Muscle of back (tissue), 11 donors: Measurements from ENCODE around the gene DOHH. TPM values are rescaled to one million over a fixed set of nuclear protein-coding genes. Genes with fewer than 3 reads are reported as not detected.

Experiments
- DNase-seq, 3 donors: peaks; one replicate each; pipeline versions ENCODE4 v3.0.0 to v3.0.0-alpha.2; 2013
- polyA plus RNA-seq, 10 donors: library from polyadenylated mRNA; unstranded; fragments of 120-200 nt; gene quantifications; one replicate each; pipeline ENCODE4 v1.2.1, GENCODE V29; 2013; ENCODE audit not compliant: insufficient read length in 10 of 10

Gene DOHH
- polyA plus RNA-seq, 10 donors: 3.8 to 10.0 (median 5.7) TPM

DNA sequence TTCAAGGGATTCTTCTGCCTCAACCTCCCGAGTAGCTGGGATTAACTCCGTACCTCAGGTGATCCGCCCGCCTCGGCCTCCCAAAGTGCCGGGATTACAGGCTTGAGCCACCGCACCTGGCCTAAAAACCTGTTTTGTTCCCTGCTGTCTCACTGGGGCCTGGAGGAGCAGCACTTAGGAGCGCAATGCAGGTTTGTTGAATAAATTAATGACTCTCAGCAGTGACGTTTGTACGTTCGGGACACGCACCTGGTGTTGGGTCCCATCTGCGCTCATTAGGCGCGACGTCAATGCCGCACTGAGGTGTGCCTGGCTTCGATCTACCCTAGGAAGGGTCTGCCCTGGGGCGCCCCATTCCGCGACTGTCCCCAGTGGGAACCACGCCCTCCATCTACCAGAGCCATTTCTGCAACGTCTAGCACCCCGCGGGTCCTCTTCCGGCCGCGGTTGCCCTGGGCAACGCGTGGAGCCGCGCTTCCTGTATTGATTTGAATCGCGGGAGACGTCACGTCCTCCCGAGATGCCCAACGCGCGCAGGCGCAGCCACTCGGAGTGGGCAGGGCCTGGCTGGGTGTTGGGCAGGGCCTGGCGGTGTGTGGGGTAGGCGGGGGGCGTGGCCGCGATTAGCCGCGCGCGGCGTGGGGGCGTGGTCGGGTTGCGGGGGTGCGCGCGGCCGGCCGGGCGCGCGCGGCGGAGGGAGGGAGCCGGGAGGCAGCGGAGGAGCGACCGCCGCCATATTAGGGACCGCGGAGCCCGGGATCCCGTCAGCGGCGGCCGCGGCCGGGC is 5.3 kb upstream of the DOHH start, which contains the start of gene FZR1:
TSS of gene FZR1 (plus strand) at position 714 of the 786 bp plus-strand sequence. CDS start 16,679 bp downstream, outside the sequence.
- peak; percentile 99 for DNase-seq

DNA sequence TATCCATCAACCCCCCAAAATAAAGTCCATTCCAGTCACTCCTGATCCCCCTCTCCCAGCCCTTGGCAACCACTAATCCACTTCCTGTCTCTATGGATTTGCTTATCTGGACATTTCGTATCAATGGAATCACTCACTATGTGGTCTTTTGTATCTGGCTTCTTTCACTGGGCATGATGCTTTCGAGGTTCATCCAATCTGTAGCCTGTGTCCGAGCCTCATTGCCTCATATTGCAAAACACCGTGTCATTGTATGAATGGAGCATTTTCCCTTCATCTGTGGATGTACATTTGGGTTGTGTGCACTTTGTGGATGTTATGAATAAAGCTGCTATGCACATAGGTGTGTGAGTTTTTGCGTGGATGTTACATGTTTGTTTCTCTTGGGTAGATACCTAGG is 4.3 kb upstream of the DOHH start:
- no peak for DNase-seq

DNA sequence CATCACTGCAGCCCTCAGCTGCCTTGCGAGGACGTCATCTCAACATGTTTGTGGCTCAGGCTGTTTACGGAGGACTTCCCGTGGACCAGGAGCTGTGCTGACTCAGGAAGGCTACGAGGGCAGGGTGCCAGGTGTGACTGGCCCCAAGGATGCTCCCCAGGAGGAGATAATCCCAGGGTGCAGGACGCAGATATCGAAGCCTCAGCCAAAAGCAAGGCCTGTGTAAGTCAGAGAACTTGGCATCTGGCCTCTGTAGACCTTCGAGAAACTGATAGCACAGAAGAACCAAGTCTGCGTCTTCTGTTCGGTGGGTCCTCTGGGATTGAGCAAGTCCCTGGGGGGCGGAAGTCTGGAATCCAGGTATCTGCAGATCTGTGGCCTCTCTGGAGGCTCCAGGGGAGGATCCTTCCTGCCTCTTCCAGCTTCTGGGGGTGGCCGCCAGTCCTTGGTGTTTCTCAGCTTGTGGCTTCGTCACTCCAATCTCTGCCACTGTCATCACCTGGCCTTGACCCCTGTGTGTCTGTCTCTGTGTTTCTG is 2.6 kb upstream of the DOHH start:
- DNase-seq: no peak

DNA sequence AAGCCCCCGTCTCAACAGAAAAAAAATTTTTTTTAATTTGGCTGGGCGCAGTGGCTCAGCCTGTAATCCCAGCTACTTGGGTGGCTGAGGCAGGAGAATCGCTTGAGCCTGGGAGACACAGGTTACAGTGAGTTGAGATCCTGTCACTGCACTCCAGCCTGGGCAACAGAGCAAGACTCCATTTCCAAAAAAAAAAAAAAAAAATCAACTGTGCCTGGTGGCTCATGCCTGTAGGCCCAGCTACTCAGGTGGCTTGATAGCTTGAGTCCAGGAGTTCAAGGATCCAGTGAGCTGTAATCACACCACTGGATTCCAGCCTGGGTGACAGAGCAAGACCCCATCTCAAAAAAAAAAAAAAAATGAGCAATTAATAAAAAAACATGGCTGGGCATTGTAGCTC is 1.3 kb upstream of the DOHH start:
- no peak for DNase-seq

DNA sequence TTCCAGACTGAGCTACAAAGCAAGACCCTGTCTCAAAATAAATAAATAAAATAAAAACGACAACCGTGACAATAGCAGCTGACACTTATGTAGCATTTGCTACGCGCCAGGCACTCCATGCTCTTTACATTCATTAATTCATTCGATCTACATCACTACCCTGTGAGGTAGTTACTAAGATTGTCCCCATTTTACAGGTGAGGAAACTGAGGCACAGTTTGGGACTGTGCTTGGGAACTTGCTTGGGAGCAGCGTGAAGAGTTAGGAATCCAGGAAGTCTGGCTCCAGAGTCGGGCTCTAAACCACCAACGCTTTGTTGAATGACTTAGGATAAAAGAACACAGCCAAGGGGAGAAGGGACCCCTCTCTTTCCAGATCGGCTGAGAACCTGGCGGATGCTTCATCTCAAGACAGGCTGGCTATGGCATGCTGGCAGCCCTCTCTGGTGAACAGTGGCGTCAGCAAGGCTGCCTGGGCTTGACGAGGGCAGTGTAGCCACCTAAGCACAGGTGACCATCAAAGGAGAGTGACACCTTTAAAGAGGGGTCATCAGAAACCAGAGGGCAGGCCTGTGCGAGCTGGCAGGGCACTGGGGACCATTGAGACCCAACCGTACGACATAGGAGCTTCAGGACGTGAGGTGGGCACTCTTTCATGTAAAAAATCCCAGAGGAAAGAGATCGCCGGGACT is 591 bp downstream of the DOHH start:
- DNase-seq: no peak

DNA sequence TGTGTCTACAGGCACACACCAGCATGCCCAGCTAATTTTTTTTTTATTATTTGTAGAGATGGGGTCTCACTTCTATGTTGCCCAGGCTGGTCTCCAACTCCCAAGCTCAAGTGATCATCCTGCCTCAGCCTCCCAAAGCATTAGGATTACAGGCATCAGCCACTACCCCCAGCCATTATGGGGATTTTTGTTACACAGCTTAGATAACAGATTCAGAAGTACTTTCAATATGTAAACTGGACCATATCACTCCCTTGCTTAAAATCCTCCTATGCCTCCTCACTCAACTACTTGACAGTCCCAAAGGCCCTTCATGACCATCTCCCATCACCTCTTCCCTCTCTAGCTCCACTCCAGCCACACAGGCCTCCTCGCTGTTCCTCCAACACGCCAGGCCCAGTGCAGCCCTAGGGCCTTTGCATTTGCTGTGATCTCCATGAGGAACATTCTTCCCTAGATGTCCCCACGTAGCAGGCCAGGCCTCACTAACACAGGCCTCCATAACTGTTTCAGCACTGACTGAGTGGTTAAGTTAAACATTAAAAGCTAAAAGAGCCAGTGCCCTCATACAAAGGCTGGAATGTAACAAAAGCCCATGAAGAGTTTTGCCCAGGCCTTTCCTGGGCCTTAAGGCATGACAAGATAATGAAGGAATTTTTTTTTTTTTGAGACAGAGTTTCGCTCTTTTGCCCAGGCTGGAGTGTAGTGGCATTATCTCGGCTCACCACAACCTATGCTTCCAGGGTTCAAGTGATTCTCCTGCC is 2.5 kb downstream of the DOHH start:
- no peak for DNase-seq

DNA sequence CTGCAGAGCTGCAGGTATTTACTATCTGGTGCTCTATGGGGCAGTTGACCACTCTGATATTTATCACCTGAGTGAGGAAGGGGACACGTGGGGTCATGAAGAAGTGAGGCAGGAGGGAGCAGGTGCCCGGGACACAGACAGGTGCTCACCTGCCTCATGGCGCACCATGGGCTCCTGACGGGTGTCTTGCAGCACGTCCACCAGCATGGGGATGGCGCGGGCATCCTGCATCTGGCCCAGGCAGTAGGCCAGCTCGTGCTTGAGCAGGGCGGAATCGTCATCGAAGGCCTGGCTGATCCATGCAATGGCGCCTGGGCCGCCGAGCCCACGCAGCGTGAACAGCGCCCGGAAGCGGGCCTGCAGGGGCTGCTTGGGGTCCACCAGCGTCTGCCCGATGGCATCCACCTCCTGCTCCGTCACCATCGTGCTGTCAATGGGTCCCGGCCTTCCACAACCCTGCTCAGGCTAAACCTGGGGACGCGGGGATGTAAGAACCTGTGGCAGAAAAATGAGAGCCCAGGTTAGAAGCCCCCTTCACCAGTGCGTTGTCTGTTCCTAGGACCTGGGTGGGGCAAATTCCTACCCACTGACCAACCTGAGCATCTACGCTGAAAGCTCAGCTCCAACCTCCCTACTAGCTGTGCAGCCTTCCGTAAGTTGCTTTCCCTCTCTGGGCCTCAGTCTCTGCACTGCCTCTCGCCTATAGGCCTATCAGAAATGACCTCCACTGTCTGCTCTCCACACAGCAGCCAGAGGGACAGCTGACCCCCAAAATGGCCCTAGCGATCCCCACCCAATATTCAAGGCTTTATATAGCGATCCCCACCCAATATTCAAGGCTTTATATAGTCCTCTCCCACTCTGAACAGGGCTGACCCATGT is 3.8 kb downstream of the DOHH start:
- no peak for DNase-seq

DNA sequence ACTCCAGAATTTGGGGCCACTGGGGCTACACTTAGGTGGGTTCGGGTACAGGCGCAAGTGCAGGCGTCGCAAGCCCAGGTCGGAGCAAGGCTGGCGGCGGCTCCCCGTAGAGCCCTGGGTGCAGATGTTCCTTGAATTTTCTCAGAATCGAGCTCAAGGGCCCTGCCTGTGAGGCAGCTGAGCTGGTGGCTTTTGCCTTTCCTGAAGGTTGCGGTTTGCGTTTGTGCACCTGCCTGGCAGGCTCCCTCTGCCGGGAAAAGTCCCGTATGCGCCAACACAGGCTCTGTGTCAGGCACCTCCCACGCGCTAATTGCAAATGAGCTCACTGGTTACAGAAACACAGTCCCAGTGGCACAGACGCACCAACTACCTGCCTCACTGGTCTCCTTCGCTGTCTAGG is 5.9 kb downstream of the DOHH start:
- no peak for DNase-seq

DNA sequence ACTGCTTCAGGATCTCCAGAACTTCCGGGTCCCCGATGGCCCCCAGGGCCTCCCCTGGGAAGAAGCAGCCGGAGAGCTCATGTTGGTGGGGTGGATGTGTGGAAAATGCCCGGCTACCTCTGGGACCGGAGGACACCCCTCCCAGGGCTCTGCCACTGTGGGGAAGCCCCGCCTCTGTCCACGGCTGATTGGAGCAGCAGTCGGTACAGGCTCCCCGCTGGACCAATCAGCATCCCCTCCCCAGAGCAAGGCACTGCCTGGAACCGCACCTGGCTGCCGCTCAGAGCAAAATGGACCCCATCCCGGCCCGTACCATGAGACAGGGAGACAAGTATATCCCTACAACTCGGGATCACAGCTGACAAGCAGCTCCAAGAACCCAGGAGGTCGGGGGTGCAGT is 6.4 kb downstream of the DOHH start:
- DNase-seq: no peak

DNA sequence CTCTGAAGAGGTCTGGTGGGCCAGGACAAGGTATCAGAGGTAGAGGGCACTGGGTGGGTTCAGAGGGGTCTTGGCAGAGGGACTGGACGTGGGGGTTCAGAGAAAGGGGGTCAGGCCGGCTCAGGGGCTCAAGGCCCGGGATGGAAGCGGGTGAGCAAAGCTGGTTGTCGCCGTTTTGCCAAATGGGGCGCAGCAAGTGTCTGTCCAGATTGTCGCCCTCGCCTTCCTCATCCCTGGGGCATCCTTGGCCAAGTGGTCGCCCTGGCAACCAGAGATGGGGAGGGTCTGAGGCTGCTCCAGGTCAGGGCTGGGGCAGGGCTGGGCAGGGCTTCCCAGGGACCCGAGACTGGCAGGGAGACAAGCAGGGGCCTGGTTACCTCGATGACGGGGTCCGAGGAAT is 6.8 kb downstream of the DOHH start:
- no peak for DNase-seq

DNA sequence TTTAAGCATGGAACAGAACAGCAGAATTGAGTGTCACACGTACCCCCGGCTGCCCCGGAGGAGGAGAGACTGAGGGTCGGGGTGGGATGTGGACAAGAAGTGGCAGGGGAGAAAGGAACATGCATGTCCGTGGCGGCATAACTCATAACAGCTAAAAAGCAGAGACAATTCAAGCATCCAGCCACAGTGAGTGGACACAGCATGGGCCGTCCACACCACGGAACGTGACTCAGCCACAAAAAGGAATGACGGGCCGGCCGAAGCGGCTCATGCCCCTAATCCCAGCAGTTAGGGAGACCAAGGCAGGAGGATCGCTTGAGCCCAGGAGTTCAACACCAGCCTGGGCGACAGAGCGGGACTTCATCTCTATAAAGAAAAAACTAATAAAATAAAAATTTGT is 7.6 kb downstream of the DOHH start:
- DNase-seq: no peak

DNA sequence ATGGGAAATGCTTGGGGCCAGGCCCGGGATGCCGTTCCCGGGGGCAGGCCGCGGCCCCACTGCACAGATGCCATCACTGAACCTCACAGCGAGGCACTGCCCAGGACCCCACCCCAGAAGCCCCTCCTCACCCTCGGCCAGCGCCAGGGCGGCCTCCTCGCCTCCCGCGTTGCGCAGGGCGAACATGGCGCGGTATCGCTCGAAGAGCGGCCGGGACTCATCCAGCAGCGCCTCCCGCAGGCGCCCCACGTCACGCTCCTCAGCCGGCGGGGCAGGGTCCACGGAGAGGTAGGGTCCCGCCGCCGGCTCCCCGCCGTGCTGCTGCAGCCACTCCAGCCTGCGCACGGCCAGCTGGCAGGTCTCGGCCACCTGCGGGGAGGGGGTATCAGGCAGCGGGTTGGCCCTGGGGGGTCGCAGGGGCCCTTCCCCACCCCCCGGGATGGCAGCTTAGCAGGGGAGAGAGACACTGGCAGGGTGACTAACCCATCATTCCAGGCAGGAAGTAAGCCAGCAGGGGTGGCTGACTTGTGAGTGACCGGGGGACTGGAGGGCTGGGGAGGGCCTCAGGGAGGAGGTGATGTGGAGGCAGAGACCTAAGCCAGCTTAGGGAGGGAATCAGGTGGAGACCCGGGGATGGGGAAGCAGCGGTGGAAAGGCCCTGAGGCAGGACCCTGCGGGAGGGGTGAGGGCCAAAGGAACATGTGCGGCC is 8.2 kb downstream of the DOHH start:
- DNase-seq: no peak

DNA sequence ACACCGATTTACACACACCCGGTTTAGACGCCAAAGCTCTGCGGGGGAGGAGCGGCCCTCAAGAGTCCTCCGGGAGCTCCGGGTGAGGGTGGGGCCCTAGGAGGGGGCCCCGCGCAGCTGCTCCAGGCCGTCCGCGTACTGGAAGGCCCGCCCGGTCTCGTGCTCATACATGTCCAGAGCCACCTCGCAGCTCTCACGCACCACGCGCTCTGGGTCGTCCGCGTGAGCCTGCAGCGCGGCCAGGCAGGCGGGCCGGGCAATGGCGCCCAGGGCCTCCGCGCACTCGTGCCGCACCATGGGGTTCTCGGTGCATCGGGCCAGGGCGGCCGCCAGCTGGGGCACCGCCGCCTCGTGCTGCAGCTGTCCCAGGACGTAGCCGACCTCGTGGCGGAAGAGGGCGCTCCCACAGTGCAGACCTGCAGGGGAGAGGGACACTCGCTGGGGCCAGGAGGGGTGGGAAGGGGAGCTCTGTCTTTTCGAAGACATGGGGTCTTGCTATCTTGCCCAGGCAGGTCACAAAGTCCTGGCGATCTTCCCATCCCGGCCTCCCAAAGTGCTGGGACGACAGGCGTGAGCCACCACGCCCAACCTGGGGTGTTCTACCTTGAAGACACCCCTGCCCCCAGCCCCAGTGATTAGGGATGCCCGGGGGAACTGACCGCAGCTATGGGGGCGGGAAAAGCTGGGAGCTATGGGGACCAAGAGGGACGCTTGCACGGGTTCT is 8.9 kb downstream of the DOHH start:
- DNase-seq: no peak

DNA sequence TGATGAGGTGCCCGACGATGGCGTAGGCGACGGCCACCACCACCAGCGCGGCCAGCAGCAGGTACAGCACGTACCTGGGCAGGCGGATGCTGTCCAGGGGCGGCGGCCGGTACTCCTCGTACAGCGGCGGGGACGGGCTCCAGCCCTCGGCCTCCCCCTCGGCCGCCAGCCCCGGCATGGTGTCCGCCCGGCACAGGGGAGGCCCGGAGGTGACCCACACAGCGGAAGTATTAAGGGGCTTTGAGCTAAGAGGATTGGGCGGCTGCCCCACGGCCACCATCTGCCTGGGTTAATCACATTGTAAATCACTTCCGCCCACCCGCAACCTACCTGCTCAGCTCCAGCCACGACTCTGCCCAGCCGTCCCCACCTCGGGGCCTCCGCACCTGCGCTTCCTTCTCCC is 17.2 kb downstream of the DOHH start, which contains the start of gene SMIM44:
TSS of gene SMIM44 (minus strand) at position 216 of the 403 bp plus-strand sequence. CDS start at position 178, 38 bp downstream.
- no peak for DNase-seq

DNA sequence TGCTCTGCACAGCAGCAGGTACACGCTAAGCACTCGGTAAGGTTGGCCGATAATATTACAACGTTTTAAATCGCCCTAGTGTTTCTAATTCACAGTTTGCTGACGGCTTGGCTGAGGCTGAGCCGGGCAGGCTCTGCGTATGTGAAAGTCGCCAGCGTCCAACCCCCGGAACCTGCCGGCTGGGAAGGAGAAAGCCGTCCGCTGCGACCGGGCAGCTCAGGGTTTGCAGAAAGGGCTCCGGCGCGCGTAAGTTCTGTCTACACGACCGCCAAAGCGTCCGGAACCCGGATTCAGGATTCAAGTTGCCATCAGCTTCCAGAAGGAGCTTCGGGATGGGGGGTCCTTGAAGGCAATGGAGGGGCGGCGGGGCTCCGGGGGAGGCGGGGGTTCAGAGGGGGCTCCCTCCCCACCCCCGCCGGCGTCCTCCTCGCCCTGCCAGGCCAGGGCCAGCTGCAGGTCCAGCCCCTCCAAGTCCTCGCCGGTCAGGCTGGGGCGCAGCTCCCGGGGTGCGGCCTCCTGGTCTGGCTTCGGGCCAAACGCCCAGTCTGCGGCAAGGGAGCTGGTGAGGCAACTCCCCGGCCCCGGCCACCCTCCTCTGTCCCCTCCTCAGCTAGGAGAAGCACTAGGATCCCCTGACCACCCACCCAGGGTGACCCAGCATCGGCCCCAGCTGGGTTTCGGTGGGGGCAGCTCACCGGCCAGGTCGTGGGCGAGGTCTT is 17.8 kb downstream of the DOHH start:
- DNase-seq: no peak

DNA sequence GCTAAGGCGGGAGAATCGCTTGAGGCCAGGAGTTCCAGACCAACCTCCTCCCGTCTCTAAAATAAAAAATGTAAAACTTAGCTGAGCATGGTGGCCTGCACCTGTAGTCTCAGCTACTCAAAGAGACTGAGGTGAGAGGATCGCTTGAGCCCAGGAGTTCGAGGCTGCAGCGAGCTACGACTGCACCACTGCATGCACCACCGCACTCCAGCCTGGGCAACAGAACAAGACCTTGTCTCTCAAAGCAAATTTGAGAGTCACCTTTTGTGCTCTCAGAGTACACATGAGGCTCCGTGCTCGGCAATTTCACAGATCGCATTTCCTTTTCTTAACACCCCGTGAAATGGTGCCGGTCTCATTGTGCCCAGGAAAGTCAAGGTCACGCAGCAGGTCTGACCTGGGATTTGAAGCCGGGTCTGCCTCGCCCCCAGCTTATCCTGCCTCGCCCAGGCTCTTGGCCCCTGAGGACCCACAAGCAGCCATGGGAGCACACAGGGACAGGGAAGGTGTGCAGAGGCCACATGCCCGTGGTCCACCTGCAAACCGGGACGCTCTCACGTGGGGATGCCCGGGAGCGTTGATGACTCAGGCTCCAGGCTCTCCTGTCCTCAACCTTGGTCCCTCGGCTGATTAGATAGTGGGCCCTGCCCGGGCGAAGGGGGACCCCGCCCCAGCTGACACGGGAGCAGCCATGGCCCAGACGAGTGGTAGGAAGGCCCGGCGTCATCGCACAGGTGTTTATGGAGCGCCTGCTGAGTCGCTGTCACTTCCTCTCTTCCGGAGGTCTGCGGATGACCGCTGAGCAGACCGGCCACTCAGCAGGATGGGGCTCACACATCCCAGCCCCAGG is 19.0 kb downstream of the DOHH start:
- no peak for DNase-seq

DNA sequence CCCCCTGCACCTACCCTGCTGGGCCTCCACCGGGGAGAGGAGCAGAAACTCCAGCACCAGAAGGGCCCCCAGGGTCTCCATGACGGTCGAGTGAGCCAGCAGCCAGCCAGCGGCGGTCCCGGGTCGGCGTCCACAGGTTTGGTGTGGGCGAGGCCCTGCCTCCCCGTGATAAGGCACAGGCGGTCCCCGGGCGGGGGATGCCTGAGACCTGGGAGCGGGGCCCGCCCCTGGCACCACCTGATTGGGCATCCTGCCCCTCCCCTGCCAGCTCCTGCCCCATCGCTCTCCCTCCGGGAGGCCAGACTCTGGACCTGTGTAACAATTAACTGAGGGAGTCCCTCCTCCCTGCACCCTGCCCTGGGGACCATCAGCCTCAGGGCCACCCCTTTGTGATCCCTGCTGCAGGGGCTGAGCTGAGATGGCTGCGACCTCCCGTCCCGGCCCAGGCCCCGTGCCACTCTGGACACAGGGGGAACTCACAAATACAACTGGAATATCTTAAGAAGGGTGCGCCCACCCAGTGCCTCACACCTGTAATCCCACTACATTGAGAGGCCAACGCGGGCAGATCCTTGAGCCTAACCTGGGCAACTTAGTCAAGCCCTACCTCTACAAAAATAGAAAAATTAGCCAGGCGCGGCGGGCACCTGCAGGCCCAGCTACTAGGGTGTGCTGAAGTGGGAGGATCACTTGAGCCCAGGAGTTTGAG is 19.9 kb downstream of the DOHH start, which contains the start of gene SMIM24:
TSS of gene SMIM24 (minus strand) at position 143 of the 709 bp plus-strand sequence. CDS start at position 81, 62 bp downstream.
- no peak for DNase-seq
